AG04450 (cell line): ENCODE data around the gene P2RX2. TPM values are rescaled to one million over a fixed set of nuclear protein-coding genes. Genes with fewer than 3 reads are reported as not detected.

ENCODE experiments used
- CTCF ChIA-PET: fragments of 300-600, 350-600 bp; formaldehyde crosslinking; extraction: SDS; loops from one replicate; lab custom pipeline; 2022; ENCODE audit warnings: antibody characterized with exemption, inconsistent platforms; lab: Charles Lee
- POLR2A ChIA-PET: fragments of 350-600 bp; formaldehyde crosslinking; extraction: SDS; loops from one replicate; lab custom pipeline; 2021; ENCODE audit warnings: antibody characterized with exemption, inconsistent platforms; lab: Yijun Ruan, JAX
- DNase-seq: peaks from one replicate; pipeline ENCODE4 v3.0.0-alpha.2; 2011; ENCODE audit warnings: low read depth, low spot score
- H3K27ac ChIP-seq: one replicate; pipeline ENCODE4 v1.5.1; 2012; ENCODE audit warnings: low read depth, low read length, control low read depth
- H3K27me3 ChIP-seq: one replicate; pipeline ENCODE4 v1.6.0; 2012; ENCODE audit warnings: low read length; ENCODE audit not compliant: control insufficient read depth, insufficient read depth
- H3K4me3 ChIP-seq: 2 replicates; pipeline ENCODE4 v1.5.1; 2011; ENCODE audit warnings: mild to moderate bottlenecking, low read depth, low read length, control low read depth
- H3K9me3 ChIP-seq: 2 replicates; pipeline ENCODE4 v1.5.1; 2012; ENCODE audit warnings: low read length; ENCODE audit not compliant: control insufficient read depth, insufficient read depth
- polyA plus RNA-seq: library from polyadenylated mRNA; depleted of rRNA; stranded (reverse); fragments of >200 nt; gene quantifications from 2 replicates; pipeline ENCODE4 v1.2.3, GENCODE V29; 2011
- TF ChIP-seq, protein P1 (sequence below): IDR thresholded peaks from 2 replicates; pipeline ENCODE4 v1.5.1; 2011; ENCODE audit warnings: low read depth, low read length, control low read depth, inconsistent platforms

The P2RX2 gene
- polyA plus RNA-seq, 1 experiment, result not detected

GRCh38 chr12:132638541-132639408 is 20.2 kb downstream of the P2RX2 start:
- Histone ChIP-seq H3K4me3 (no peak overlapping the region), H3K27ac (no peak overlapping the region), H3K27me3 (no peaks in the 10 kb centered on the region), H3K9me3 (no peaks in the 10 kb centered on the region)
- CTCF ChIA-PET, result interaction anchor here (0.6 to 1.9 kb wide), 21 partner anchors 9 to 485 kb away, joined by 3 to 15 read pairs (median 4); partner anchors contain the start of gene P2RX2
- POLR2A ChIA-PET, result interaction anchor here (0.6 kb wide), 1 partner anchor 40 kb away, joined by 5 read pairs; no protein-coding TSS in a partner anchor
- DNase-seq, result peak; percentile 30
- TF ChIP-seq, protein P1, sequence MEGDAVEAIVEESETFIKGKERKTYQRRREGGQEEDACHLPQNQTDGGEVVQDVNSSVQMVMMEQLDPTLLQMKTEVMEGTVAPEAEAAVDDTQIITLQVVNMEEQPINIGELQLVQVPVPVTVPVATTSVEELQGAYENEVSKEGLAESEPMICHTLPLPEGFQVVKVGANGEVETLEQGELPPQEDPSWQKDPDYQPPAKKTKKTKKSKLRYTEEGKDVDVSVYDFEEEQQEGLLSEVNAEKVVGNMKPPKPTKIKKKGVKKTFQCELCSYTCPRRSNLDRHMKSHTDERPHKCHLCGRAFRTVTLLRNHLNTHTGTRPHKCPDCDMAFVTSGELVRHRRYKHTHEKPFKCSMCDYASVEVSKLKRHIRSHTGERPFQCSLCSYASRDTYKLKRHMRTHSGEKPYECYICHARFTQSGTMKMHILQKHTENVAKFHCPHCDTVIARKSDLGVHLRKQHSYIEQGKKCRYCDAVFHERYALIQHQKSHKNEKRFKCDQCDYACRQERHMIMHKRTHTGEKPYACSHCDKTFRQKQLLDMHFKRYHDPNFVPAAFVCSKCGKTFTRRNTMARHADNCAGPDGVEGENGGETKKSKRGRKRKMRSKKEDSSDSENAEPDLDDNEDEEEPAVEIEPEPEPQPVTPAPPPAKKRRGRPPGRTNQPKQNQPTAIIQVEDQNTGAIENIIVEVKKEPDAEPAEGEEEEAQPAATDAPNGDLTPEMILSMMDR, result peak; percentile 91

DNA sequence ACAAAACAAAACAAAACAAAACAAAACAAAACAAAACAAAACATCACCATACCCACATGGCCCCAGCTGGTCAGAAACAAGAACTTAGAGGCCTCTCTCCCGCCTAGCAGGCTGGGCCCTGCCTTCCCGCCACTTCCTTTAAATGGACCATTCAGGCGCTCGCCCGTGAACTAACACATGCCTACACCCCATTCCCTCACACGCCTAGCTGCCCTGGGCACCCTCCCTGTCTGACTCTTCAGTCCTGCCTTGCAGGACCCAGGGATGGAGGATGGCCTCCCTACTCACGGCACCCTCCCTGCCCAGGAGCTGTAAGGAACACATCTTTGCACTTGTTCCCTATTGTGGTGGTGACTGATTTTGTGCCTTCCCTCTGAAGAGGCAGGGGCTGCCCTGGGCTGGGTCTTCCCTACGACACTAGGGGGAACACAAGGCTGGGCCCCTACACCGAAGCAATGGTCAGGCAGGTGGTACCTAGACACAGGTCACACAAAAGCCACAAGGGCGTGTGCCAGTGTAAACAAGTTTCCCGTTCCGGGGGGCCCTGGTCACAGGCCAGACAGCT is 21.5 kb downstream of the P2RX2 start:
- POLR2A ChIA-PET, result no interaction called here
- DNase-seq, result no peak
- CTCF ChIA-PET, result interaction anchor here (0.9 kb wide), 1 partner anchor 17 kb away, joined by 4 read pairs; no protein-coding TSS in a partner anchor

GRCh38 chr12:132640936-132641335 is 22.4 kb downstream of the P2RX2 start:
- CTCF ChIA-PET, result no interaction called here

More for the DNA sequence above, 21.5 kb downstream of the P2RX2 start:
- no peak overlapping the region for H3K4me3 ChIP-seq
- no peaks in the 10 kb centered on the region for H3K9me3 ChIP-seq
- no peaks in the 10 kb centered on the region for H3K27me3 ChIP-seq
- TF ChIP-seq, protein P1, result no peak
- no peak overlapping the region for H3K27ac ChIP-seq

GRCh38 chr12:132641811-132642650 is 23.5 kb downstream of the P2RX2 start:
- ChIA-PET POLR2A (no interaction called here), CTCF (no interaction called here)
- no peak for DNase-seq
- TF ChIP-seq, protein P1, result no peak
- no peak overlapping the region for H3K27ac ChIP-seq
- H3K27me3 ChIP-seq, result no peaks in the 10 kb centered on the region
- H3K9me3 ChIP-seq, result no peaks in the 10 kb centered on the region
- H3K4me3 ChIP-seq, result no peak overlapping the region

More at GRCh38 chr12:132640936-132641335, 22.4 kb downstream of the P2RX2 start:
- no peaks in the 10 kb centered on the region for H3K9me3 ChIP-seq
- POLR2A ChIA-PET, result no interaction called here
- TF ChIP-seq, protein P1, result no peak
- H3K27me3 ChIP-seq, result no peaks in the 10 kb centered on the region
- no peak overlapping the region for H3K27ac ChIP-seq
- H3K4me3 ChIP-seq, result no peak overlapping the region
- DNase-seq, result no peak
